ENCODE measurements around the gene YIF1A.

- TF ChIP-seq CTCF (optimal IDR thresholded peaks at IDR 0.05 in 1 of 3, IDR thresholded peaks at IDR 0.05 in 1 of 3, conservative IDR thresholded peaks at IDR 0.05 in 1 of 3; ENCODE audit: extremely low read depth in 1 of 3, insufficient read depth in 2 of 3, low read length in 3 of 3), result no peak
- no peak for TF ChIP-seq EZH2 (IDR thresholded peaks at IDR 0.05; ENCODE audit: low read length)
Observed at GRCh38 chr11:66333220-66333877, 44.4 kb upstream of the YIF1A start.
